Neuronal stem cell (in vitro differentiated cells): ENCODE data around the gene INAVA.
"Not testable (repeated sequence)": the region's sequence is repeated elsewhere in the genome, so short reads cannot be mapped to it uniquely, and the experiment has no call there.

Experiments
- DNase-seq: peaks from one replicate; pipeline ENCODE4 v3.0.0-alpha.2; 2013; ENCODE audit warnings: low spot score
- H2AFZ ChIP-seq: one replicate; pipeline ENCODE4 v1.6.1; 2013; ENCODE audit warnings: mild to moderate bottlenecking, low read length, inconsistent platforms
- H2AK5ac ChIP-seq: 2 replicates; pipeline ENCODE4 v1.6.1; 2013; ENCODE audit warnings: low read depth, mild to moderate bottlenecking, inconsistent platforms, low read length, moderate library complexity, mixed read lengths
- H2BK120ac ChIP-seq: 2 replicates; pipeline ENCODE4 v1.6.1; 2013; ENCODE audit warnings: low read depth, mild to moderate bottlenecking, inconsistent platforms, low read length, moderate library complexity, mixed read lengths
- H2BK12ac ChIP-seq: one replicate; pipeline ENCODE4 v1.6.1; 2013; ENCODE audit warnings: low read length, inconsistent platforms
- H2BK15ac ChIP-seq: 2 replicates; pipeline ENCODE4 v1.6.1; 2013; ENCODE audit warnings: mild to moderate bottlenecking, low read length, inconsistent platforms, mixed read lengths
- H2BK5ac ChIP-seq: one replicate; pipeline ENCODE4 v1.6.1; 2013; ENCODE audit warnings: inconsistent platforms, mild to moderate bottlenecking, low read length, moderate library complexity
- H3K14ac ChIP-seq: one replicate; pipeline ENCODE4 v1.6.1; 2013; ENCODE audit warnings: low read length, inconsistent platforms
- H3K18ac ChIP-seq: 2 replicates; pipeline ENCODE4 v1.6.1; 2013; ENCODE audit warnings: low read length, inconsistent platforms
- H3K23ac ChIP-seq: 2 replicates; pipeline ENCODE4 v1.6.1; 2013; ENCODE audit warnings: low read depth, mild to moderate bottlenecking, mixed read lengths, low read length, inconsistent platforms; ENCODE audit not compliant: poor library complexity
- H3K27ac ChIP-seq: replicated peaks from 3 replicates; pipeline ENCODE4 v1.5.1; 2013; ENCODE audit warnings: low read length, inconsistent platforms
- H3K27me3 ChIP-seq, 3 experiments: 2 replicates each; pipeline ENCODE4 v1.6.1; 2013; ENCODE audit warnings: low read length in 3 of 3, mild to moderate bottlenecking in 2 of 3, inconsistent platforms in 1 of 3, low read depth in 1 of 3, mixed read lengths in 1 of 3, moderate library complexity in 1 of 3; ENCODE audit not compliant: control insufficient read depth in 3 of 3, insufficient read depth in 3 of 3
- H3K36me3 ChIP-seq, 2 donors: replicated peaks in 1 of 2; 2 replicates each; pipeline ENCODE4 v1.6.1; 2013; ENCODE audit warnings: low read length in 2 of 2; ENCODE audit not compliant: control insufficient read depth in 2 of 2, insufficient read depth in 2 of 2
- H3K4ac ChIP-seq: 2 replicates; pipeline ENCODE4 v1.6.1; 2013; ENCODE audit warnings: inconsistent platforms, mild to moderate bottlenecking, low read length, moderate library complexity
- H3K4me1 ChIP-seq, 2 donors: 1 replicate in 1 of 2; 2 replicates in 1 of 2; pipeline ENCODE4 v1.6.1; 2013; ENCODE audit warnings: low read length in 2 of 2, low read depth in 1 of 2; ENCODE audit not compliant: control insufficient read depth in 2 of 2, insufficient read depth in 1 of 2
- H3K4me2 ChIP-seq: one replicate; pipeline ENCODE4 v1.6.1; 2013; ENCODE audit warnings: mild to moderate bottlenecking, low read length, inconsistent platforms; ENCODE audit not compliant: insufficient read depth, poor library complexity, severe bottlenecking
- H3K4me3 ChIP-seq, 2 donors: 2 replicates each; pipeline ENCODE4 v1.5.1; 2013; ENCODE audit warnings: low read length in 2 of 2, mild to moderate bottlenecking in 2 of 2, inconsistent platforms in 1 of 2, moderate library complexity in 1 of 2
- H3K79me1 ChIP-seq: one replicate; pipeline ENCODE4 v1.6.1; 2013; ENCODE audit warnings: low read depth, mild to moderate bottlenecking, inconsistent platforms, low read length, moderate library complexity
- H3K9ac ChIP-seq: one replicate; pipeline ENCODE4 v1.6.1; 2013; ENCODE audit warnings: mild to moderate bottlenecking, low read depth, low read length, inconsistent platforms; ENCODE audit not compliant: poor library complexity
- H3K9me3 ChIP-seq, 2 donors: replicated peaks in 1 of 2; 2 replicates each; pipeline versions ENCODE3 to v1.6.1; 2013; ENCODE audit warnings: low read length in 2 of 2, mild to moderate bottlenecking in 2 of 2, inconsistent platforms in 1 of 2, low read depth in 1 of 2, mixed read lengths in 1 of 2, moderate library complexity in 1 of 2; ENCODE audit not compliant: control insufficient read depth in 2 of 2, insufficient read depth in 1 of 2
- H4K8ac ChIP-seq: one replicate; pipeline ENCODE4 v1.6.1; 2013; ENCODE audit warnings: low read depth, mild to moderate bottlenecking, inconsistent platforms, low read length, moderate library complexity
- H4K91ac ChIP-seq: one replicate; pipeline ENCODE4 v1.6.1; 2013; ENCODE audit warnings: low read length, low read depth, mild to moderate bottlenecking, inconsistent platforms; ENCODE audit not compliant: poor library complexity
- WGBS, 2 donors: extraction: QIAGEN DNeasy Blood & Tissue Kit; methylation state at CpG; one replicate each; pipeline ENCODE4 v1.1.7; 2013; ENCODE audit warnings: missing lambda C conversion rate in 2 of 2, mixed read lengths in 1 of 2; ENCODE audit not compliant: insufficient read length in 2 of 2, insufficient replicate concordance in 1 of 2; ENCODE audit errors: extremely low coverage in 2 of 2; 5-methylcytosine and 5-hydroxymethylcytosine counted together

INAVA gene

GRCh38 chr1:200960948-200961340 is 66.2 kb downstream of the INAVA start:
- no CpG with 5 or more reads among the region's 4 CpGs for WGBS, 2 donors
- H3K4ac ChIP-seq, result no peak overlapping the region
- H2BK15ac ChIP-seq, result no peak overlapping the region
- no peaks in the 10 kb centered on the region for H3K36me3 ChIP-seq
- H2BK12ac ChIP-seq, result no peak overlapping the region
- no peak overlapping the region for H3K27ac ChIP-seq
- H2AFZ ChIP-seq, result no peak overlapping the region
- no peak overlapping the region for H3K23ac ChIP-seq
- no peak overlapping the region for H3K18ac ChIP-seq
- peaks cover 10 to 12% of the 10 kb centered on the region in 2 donors for H3K4me1 ChIP-seq
- no peak overlapping the region for H3K4me2 ChIP-seq
- no peak overlapping the region for H4K8ac ChIP-seq
- H3K9ac ChIP-seq, result no peak overlapping the region
- no peaks in the 10 kb centered on the region for H3K79me1 ChIP-seq
- H2AK5ac ChIP-seq, result no peak overlapping the region
- no peak overlapping the region for H2BK5ac ChIP-seq
- no peak overlapping the region for H4K91ac ChIP-seq
- DNase-seq, result no peak
- H2BK120ac ChIP-seq, result no peak overlapping the region
- no peaks in the 10 kb centered on the region for H3K9me3 ChIP-seq
- H3K4me3 ChIP-seq, result no peak overlapping the region
- no peak overlapping the region for H3K14ac ChIP-seq
- no peaks in the 10 kb centered on the region for H3K27me3 ChIP-seq

DNA sequence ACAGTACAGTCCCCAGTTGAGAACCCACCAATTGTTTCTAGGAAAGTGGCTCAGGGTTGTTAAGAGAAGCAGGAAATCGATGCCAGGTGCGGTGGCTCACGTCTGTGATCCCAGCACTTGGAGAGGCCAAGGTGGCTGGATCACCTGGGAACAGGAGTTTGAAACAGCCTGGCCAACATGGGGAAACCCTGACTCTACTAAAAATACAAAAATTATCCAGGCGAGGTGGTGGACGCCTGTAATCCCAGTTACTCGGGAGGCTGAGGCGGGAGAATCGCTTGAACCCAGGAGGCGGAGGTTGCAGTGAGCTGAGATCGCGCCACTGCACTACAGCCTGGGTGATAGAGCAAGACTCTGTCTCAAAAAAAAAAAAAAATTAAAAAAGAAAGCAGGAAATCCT is 67.5 kb downstream of the INAVA start:
- not testable (repeated sequence) for H2AFZ ChIP-seq, H3K27ac ChIP-seq, H3K36me3 ChIP-seq, H4K8ac ChIP-seq, H2BK12ac ChIP-seq, DNase-seq, H3K23ac ChIP-seq, H3K14ac ChIP-seq, H3K79me1 ChIP-seq, H2BK15ac ChIP-seq, H3K4ac ChIP-seq, H4K91ac ChIP-seq, H3K4me3 ChIP-seq, H2BK120ac ChIP-seq, H3K18ac ChIP-seq, H3K9ac ChIP-seq, H3K4me2 ChIP-seq, H2BK5ac ChIP-seq, H3K27me3 ChIP-seq, H2AK5ac ChIP-seq, H3K9me3 ChIP-seq
- no CpG with 5 or more reads among the region's 11 CpGs for WGBS, 2 donors
- peaks cover 10 to 12% of the 10 kb centered on the region in 2 donors for H3K4me1 ChIP-seq

DNA sequence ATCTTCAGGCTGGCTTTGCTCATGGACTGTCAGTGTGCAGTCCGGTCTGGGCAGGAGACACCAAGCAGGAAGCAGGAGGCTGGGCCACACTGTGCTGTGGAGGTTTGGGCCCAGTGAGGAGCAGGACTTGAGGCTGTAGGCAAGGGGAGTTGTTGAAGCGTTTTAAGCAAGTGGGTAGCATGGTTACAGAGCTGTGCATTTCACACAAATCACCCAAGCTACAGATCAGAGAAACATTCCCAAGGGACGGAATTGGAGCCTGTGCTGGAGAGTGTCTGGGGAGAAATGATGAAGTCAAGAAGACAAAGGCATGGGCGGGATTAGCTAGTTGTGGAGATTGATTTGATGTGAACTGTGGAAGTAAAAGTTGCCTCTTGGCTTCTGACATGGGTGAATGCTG is 67.9 kb downstream of the INAVA start:
- Histone ChIP-seq H4K8ac (no peak overlapping the region), H3K14ac (no peak overlapping the region), H3K9me3 (no peaks in the 10 kb centered on the region), H2BK120ac (no peak overlapping the region), H2AK5ac (no peak overlapping the region), H2BK12ac (no peak overlapping the region), H3K27me3 (no peaks in the 10 kb centered on the region), H3K36me3 (no peaks in the 10 kb centered on the region), H3K18ac (no peak overlapping the region), H3K9ac (no peak overlapping the region), H3K23ac (no peak overlapping the region), H2BK15ac (no peak overlapping the region), H3K4ac (no peak overlapping the region), H3K4me2 (no peak overlapping the region), H2BK5ac (no peak overlapping the region), H3K27ac (no peak overlapping the region), H3K4me3 (no peak overlapping the region), H3K4me1 (peaks cover 10 to 12% of the 10 kb centered on the region in 2 donors), H4K91ac (no peak overlapping the region), H2AFZ (no peak overlapping the region), H3K79me1 (no peaks in the 10 kb centered on the region)
- WGBS, 2 donors, result no CpG with 5 or more reads among the region's 4 CpGs
- no peak for DNase-seq

DNA sequence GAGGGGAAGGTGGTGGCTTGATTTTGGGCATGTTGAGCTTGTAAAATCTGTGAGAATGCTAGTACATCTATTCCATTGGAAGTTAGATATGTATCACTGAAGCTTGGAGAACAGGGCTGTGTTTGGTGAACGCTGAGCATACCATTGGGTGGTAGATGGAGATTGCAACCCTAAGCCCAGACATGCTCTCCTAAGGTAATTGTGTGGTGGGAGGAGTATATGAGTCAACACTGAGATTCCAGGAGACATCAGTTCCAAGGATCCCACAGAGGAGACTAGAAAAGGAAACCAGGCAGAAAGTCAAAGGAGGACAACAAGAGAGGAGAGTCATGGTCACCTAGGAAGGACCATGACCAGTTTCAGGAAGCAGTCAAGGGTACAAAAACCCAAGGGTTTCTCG is 68.4 kb downstream of the INAVA start:
- no peak overlapping the region for H3K14ac ChIP-seq
- no CpG with 5 or more reads among the region's 2 CpGs for WGBS, 2 donors

More for the DNA sequence above, 68.4 kb downstream of the INAVA start:
- Histone ChIP-seq H3K4me3 (no peak overlapping the region), H3K36me3 (no peaks in the 10 kb centered on the region), H2AFZ (no peak overlapping the region), H3K27ac (no peak overlapping the region), H3K18ac (no peak overlapping the region), H2BK15ac (no peak overlapping the region), H2AK5ac (no peak overlapping the region), H4K91ac (no peak overlapping the region), H3K4ac (no peak overlapping the region), H3K23ac (no peak overlapping the region), H2BK120ac (no peak overlapping the region), H3K9me3 (no peaks in the 10 kb centered on the region), H2BK5ac (no peak overlapping the region), H2BK12ac (no peak overlapping the region), H3K4me2 (no peak overlapping the region), H3K27me3 (no peaks in the 10 kb centered on the region), H3K9ac (no peak overlapping the region), H3K79me1 (no peaks in the 10 kb centered on the region), H4K8ac (no peak overlapping the region), H3K4me1 (peaks cover 10 to 12% of the 10 kb centered on the region in 2 donors)
- DNase-seq, result no peak
